Spleen (tissue), 11 donors: ENCODE measurements around the gene RAPGEFL1. TPM values are rescaled to one million over a fixed set of nuclear protein-coding genes. Genes with fewer than 3 reads are reported as not detected.
"Not testable (repeated sequence)": the region's sequence is repeated elsewhere in the genome, so short reads cannot be mapped to it uniquely, and the experiment has no call there.

Source experiments
- DNase-seq: peaks from one replicate; pipeline ENCODE4 v3.0.0-alpha.2; 2020
- H3K27ac ChIP-seq, 8 donors: fragments of 200-600 bp; sonication (generic) in 7 of 8; 1 replicate in 4 of 8; 2 replicates in 4 of 8; pipeline versions ENCODE4 v1.5.0 to v1.8.0; 2016 to 2021; ENCODE audit warnings: inconsistent platforms in 4 of 8, mild to moderate bottlenecking in 4 of 8, moderate library complexity in 1 of 8
- H3K27me3 ChIP-seq, 7 donors: fragments of 200-600 bp; sonication (generic) in 6 of 7; replicated peaks in 1 of 7; 1 replicate in 4 of 7; 2 replicates in 3 of 7; pipeline versions ENCODE4 v1.5.0 to v1.8.0; 2016 to 2021; ENCODE audit warnings: inconsistent platforms in 3 of 7, mild to moderate bottlenecking in 1 of 7
- H3K36me3 ChIP-seq, 6 donors: fragments of 200-600 bp; sonication (generic) in 5 of 6; 1 replicate in 4 of 6; 2 replicates in 2 of 6; pipeline versions ENCODE4 v1.5.0 to v1.8.0; 2016 to 2021; ENCODE audit warnings: inconsistent platforms in 2 of 6
- H3K4me1 ChIP-seq, 6 donors: fragments of 200-600 bp; sonication (generic) in 5 of 6; 1 replicate in 3 of 6; 2 replicates in 3 of 6; pipeline versions ENCODE4 v1.5.0 to v1.8.0; 2016 to 2021; ENCODE audit warnings: inconsistent platforms in 3 of 6
- H3K4me3 ChIP-seq, 8 donors: fragments of 200-600 bp; sonication (generic) in 7 of 8; 1 replicate in 4 of 8; 2 replicates in 4 of 8; pipeline versions ENCODE4 v1.5.0 to v1.8.0; 2016 to 2021; ENCODE audit warnings: inconsistent platforms in 4 of 8, mild to moderate bottlenecking in 4 of 8, moderate library complexity in 2 of 8
- H3K9me3 ChIP-seq, 8 donors: fragments of 200-600 bp; sonication (generic) in 7 of 8; 1 replicate in 4 of 8; 2 replicates in 4 of 8; pipeline versions ENCODE4 v1.5.0 to v1.8.0; 2016 to 2021; ENCODE audit warnings: inconsistent platforms in 4 of 8
- POLR2A ChIP-seq, 3 donors: fragments of 450-650 bp; IDR thresholded peaks; one replicate each; pipeline ENCODE4 v1.5.1; 2017; ENCODE audit warnings: antibody characterized with exemption in 3 of 3, mild to moderate bottlenecking in 1 of 3
- POLR2AphosphoS5 ChIP-seq, 3 donors: sonication (generic); formaldehyde crosslinking; IDR thresholded peaks; one replicate each; pipeline ENCODE4 v1.5.1; 2017; ENCODE audit warnings: antibody characterized with exemption in 3 of 3
- WGBS, 5 donors: extraction: QIAGEN DNeasy Blood & Tissue Kit in 3 of 5; methylation state at CpG; one replicate each; pipeline versions ENCODE4 v1.1.5 to v1.1.7; 2013 to 2018; 5-methylcytosine and 5-hydroxymethylcytosine counted together
- intact Hi-C: fragments of 100-400 bp; cut with DNase I; formaldehyde crosslinking; loops from one replicate; pipeline ENCODE4 v1.15.0; 2023; ENCODE audit warnings: low total_unique reads
- polyA plus RNA-seq, 3 donors: library from polyadenylated mRNA; stranded (reverse); fragments of 200-250 nt; gene quantifications; one replicate each; pipeline ENCODE4 v1.2.1, GENCODE V29; 2013
- total RNA-seq, 7 donors: library from RNA; depleted of rRNA in 3 of 7; stranded (reverse); fragments of >200 nt in 3 of 7; fragmentation: NEBNext Ultra II Directional in 4 of 7; extraction: Animal tissue kit (Norgen Biotek cat#: 25700) in 4 of 7; gene quantifications; one replicate each; pipeline versions ENCODE4 v1.1.0 to v1.2.1, GENCODE V29; 2016 to 2021
- TF ChIP-seq, protein P1 (sequence below), 11 experiments: fragments of 200-600 bp in 7 of 11; fragments of 450-650 bp in 4 of 11; sonication (generic) in 4 of 11; IDR thresholded peaks in 8 of 11; conservative IDR thresholded peaks in 3 of 11; 1 replicate in 7 of 11; 2 replicates in 4 of 11; pipeline versions ENCODE4 v1.4.0 to v1.8.0; 2016 to 2021; ENCODE audit warnings: antibody characterized with exemption in 11 of 11, inconsistent platforms in 4 of 11, mild to moderate bottlenecking in 1 of 11
- donor health status: healthy with polysubstance abuse.
- donor health status: DM: no; HTN: no; CAD: no; lungs with moderate emphysema.
- donor health status: DM: no; HTN: no; CAD: no.
- donor health status: Bipolar disorder and iron deficiency.
- donor health status: healthy.
- donor health status: DM: no; HTN: no; CAD: no.
- donor health status: DM: yes; HTN: yes; CAD: no.

Gene RAPGEFL1
- total and polyA plus RNA-seq, 10 donors: 2.9 to 12.7 (median 6.4) TPM

DNA sequence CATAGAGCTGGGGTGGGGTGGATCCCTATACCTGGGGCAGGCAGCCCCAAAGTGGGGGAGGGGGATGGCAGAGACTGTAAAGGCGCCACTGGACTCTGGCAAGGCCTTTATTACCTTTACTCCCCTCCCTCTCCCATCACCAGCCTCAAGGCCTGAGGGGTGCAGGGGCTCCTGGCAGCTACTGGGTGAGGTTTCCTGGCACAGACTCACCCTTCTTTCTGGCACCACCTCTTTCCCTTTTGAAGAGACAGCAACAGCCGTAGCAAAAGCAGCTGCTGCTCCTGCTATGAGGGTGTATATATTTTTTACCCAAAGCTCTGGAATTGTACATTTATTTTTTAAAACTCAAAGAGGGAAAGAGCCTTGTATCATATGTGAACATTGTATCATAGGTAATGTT lies 17.6 kb downstream of the RAPGEFL1 start:
- H3K27ac ChIP-seq: no peak overlapping the region
- intact Hi-C loops: no loop called here
- H3K4me1 ChIP-seq: peaks cover 5 to 36% (median 17%) of the 10 kb centered on the region in 6 donors
- WGBS, 5 donors: 59 to 73% (median 68%) methylated on average over 2 of the region's 2 CpGs
- no peaks in the 10 kb centered on the region for H3K9me3 ChIP-seq
- H3K4me3 ChIP-seq: no peak overlapping the region
- peaks cover 0 to 5% (median 0%) of the 10 kb centered on the region in 7 donors for H3K27me3 ChIP-seq
- no peak for TF ChIP-seq POLR2A (IDR thresholded peaks at IDR 0.05)
- TF ChIP-seq, protein P1, sequence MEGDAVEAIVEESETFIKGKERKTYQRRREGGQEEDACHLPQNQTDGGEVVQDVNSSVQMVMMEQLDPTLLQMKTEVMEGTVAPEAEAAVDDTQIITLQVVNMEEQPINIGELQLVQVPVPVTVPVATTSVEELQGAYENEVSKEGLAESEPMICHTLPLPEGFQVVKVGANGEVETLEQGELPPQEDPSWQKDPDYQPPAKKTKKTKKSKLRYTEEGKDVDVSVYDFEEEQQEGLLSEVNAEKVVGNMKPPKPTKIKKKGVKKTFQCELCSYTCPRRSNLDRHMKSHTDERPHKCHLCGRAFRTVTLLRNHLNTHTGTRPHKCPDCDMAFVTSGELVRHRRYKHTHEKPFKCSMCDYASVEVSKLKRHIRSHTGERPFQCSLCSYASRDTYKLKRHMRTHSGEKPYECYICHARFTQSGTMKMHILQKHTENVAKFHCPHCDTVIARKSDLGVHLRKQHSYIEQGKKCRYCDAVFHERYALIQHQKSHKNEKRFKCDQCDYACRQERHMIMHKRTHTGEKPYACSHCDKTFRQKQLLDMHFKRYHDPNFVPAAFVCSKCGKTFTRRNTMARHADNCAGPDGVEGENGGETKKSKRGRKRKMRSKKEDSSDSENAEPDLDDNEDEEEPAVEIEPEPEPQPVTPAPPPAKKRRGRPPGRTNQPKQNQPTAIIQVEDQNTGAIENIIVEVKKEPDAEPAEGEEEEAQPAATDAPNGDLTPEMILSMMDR (IDR thresholded peaks at IDR 0.05 in 8 of 11, conservative IDR thresholded peaks at IDR 0.05 in 3 of 11): no peak
- no peak for TF ChIP-seq POLR2AphosphoS5 (IDR thresholded peaks at IDR 0.05)
- DNase-seq: no peak
- H3K36me3 ChIP-seq: peaks cover 0 to 10% (median 0%) of the 10 kb centered on the region in 6 donors

DNA sequence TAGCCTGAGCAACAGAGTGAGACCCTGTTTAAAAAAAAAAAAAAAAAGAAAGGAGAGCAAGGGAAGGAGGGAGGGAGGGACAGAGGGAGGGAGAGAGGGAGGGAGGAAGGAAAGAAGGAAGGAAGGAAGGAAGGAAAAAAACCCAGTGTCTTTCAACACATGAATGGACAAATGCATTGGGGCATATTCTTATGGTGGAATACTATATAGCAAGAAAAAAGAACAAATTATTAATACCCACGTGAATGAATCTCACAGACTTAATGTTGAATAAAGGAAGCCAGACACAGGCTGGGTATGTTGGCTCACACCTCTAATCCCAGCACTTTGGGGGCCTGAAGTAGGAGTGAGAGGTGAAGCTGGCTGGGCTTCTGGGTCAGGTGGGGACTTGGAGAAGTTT lies 20.3 kb downstream of the RAPGEFL1 start:
- Histone ChIP-seq H3K9me3 (no peaks in the 10 kb centered on the region), H3K27me3 (peaks cover 0 to 5% (median 0%) of the 10 kb centered on the region in 7 donors), H3K27ac (no peak overlapping the region), H3K36me3 (peaks cover 0 to 10% (median 0%) of the 10 kb centered on the region in 6 donors), H3K4me3 (no peak overlapping the region), H3K4me1 (peaks cover 3 to 27% (median 10%) of the 10 kb centered on the region in 6 donors)
- 68 to 88% (median 82%) methylated on average over 1 of the region's 1 CpG for WGBS, 5 donors
- DNase-seq: no peak
- TF ChIP-seq, protein P1 (IDR thresholded peaks at IDR 0.05 in 8 of 11, conservative IDR thresholded peaks at IDR 0.05 in 3 of 11): no peak
- no peak for TF ChIP-seq POLR2A (IDR thresholded peaks at IDR 0.05)
- no peak for TF ChIP-seq POLR2AphosphoS5 (IDR thresholded peaks at IDR 0.05)
- intact Hi-C loops: no loop called here

DNA sequence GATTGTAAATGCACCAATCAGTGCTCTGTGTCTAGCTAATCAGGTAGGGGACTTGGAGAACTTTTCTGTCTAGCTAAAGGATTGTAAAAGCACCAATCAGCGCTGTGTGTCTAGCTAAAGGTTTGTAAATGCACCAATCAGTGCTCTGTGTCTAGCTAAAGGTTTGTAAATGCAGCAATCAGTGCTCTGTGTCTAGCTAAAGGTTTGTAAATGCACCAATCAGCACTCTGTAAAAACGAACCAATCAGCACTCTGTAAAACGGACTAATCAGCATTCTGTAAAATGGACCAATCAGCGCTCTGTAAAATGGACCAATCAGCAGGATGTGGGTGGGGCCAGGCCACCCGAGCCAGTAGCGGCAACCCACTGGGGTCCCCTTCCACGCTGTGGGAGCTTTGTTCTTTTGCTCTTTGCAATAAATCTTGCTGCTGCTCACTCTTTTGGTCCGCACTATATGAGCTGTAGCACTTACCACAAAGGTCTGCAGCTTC lies 20.7 kb downstream of the RAPGEFL1 start:
- H3K27me3 ChIP-seq, H3K4me3 ChIP-seq, H3K27ac ChIP-seq, intact Hi-C loops, H3K9me3 ChIP-seq, DNase-seq, H3K36me3 ChIP-seq: not testable (repeated sequence)
- peaks cover 3 to 32% (median 12%) of the 10 kb centered on the region in 6 donors for H3K4me1 ChIP-seq
- 65 to 71% (median 67%) methylated on average over 8 of the region's 8 CpGs for WGBS, 5 donors

DNA sequence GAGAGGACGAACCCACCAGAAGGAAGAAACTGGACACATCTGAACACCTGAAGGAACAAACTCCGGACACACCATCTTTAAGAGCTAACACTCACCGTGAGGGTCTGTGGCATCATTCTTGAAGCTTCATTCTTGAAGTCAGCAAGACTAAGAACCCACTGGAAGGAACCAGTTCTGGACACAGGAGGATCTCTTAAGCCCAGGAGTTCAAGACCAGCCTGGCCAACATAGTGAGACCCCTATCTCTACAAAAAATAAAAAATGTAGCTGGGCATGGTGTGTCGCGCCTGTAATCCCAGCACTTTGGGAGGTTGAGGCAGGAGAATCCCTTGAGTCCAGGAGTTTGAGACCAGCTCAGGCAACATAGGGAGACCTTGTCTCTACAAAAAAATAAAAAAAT lies 21.3 kb downstream of the RAPGEFL1 start:
- TF ChIP-seq POLR2A (IDR thresholded peaks at IDR 0.05) (no peak), POLR2AphosphoS5 (IDR thresholded peaks at IDR 0.05) (no peak)
- TF ChIP-seq, protein P1 (IDR thresholded peaks at IDR 0.05 in 8 of 11, conservative IDR thresholded peaks at IDR 0.05 in 3 of 11): no peak
- intact Hi-C loops: no loop called here
- no peaks in the 10 kb centered on the region for H3K9me3 ChIP-seq
- no peak overlapping the region for H3K4me3 ChIP-seq
- peaks cover 0 to 5% (median 0%) of the 10 kb centered on the region in 7 donors for H3K27me3 ChIP-seq
- H3K4me1 ChIP-seq: peaks cover 3 to 33% (median 15%) of the 10 kb centered on the region in 6 donors
- H3K27ac ChIP-seq: no peak overlapping the region
- WGBS, 5 donors: 82 to 91% (median 84%) methylated on average over 5 of the region's 5 CpGs
- DNase-seq: no peak
- H3K36me3 ChIP-seq: peaks cover 0 to 3% (median 0%) of the 10 kb centered on the region in 6 donors
